DND-41 (cell line): ENCODE measurements around the gene STEAP3.

Source experiments
- ATAC-seq: fragments of 200-7000 bp; cut with Tn5 transposase; 3 replicates; pipeline ENCODE4 v1.9.1; 2021; ENCODE audit warnings: low read depth; ENCODE audit not compliant: insufficient read depth
- DNase-seq: peaks from one replicate; pipeline ENCODE4 v3.0.0-alpha.2; 2020
- H2AFZ ChIP-seq: 2 replicates; pipeline ENCODE4 v1.6.0; 2012; ENCODE audit warnings: low read depth, low read length
- H3K27ac ChIP-seq: 2 replicates; pipeline ENCODE4 v1.5.1; 2012; ENCODE audit warnings: low read length, inconsistent platforms
- H3K27me3 ChIP-seq: fragments of 200-600 bp; sonication (generic); 2 replicates; pipeline ENCODE4 v1.6.0; 2012; ENCODE audit warnings: low read length, mild to moderate bottlenecking, inconsistent platforms; ENCODE audit not compliant: insufficient read depth, poor library complexity
- H3K36me3 ChIP-seq: 2 replicates; pipeline ENCODE4 v1.5.1; 2012; ENCODE audit warnings: low read length, inconsistent platforms; ENCODE audit not compliant: insufficient read depth
- H3K4me1 ChIP-seq: 2 replicates; pipeline ENCODE4 v1.5.1; 2012; ENCODE audit warnings: mild to moderate bottlenecking, low read length; ENCODE audit not compliant: insufficient read depth
- H3K4me2 ChIP-seq: 2 replicates; pipeline ENCODE4 v1.6.0; 2012; ENCODE audit warnings: mild to moderate bottlenecking, moderate library complexity, low read length, inconsistent platforms; ENCODE audit not compliant: insufficient read depth
- H3K4me3 ChIP-seq, 2 experiments: fragments of 200-600 bp in 1 of 2; shearing (Covaris generic) in 1 of 2; 2 replicates each; pipeline ENCODE4 v1.5.1; 2012 to 2016; ENCODE audit warnings: inconsistent platforms in 2 of 2, low read length in 2 of 2, mild to moderate bottlenecking in 2 of 2, low read depth in 1 of 2, moderate library complexity in 1 of 2
- H3K79me2 ChIP-seq: 2 replicates; pipeline ENCODE4 v1.6.0; 2012; ENCODE audit warnings: low read length, inconsistent platforms; ENCODE audit not compliant: insufficient read depth
- H3K9ac ChIP-seq: 2 replicates; pipeline ENCODE4 v1.6.0; 2012; ENCODE audit warnings: low read depth, mild to moderate bottlenecking, inconsistent platforms, low read length, moderate library complexity
- H3K9me3 ChIP-seq: 2 replicates; pipeline ENCODE4 v1.5.1; 2012; ENCODE audit warnings: low read length, moderate library complexity, mild to moderate bottlenecking, inconsistent platforms; ENCODE audit not compliant: insufficient read depth, severe bottlenecking
- H4K20me1 ChIP-seq: 2 replicates; pipeline ENCODE4 v1.6.0; 2012; ENCODE audit warnings: low read length; ENCODE audit not compliant: insufficient read depth
- EZH2 ChIP-seq: IDR thresholded peaks from 3 replicates; pipeline ENCODE4 v1.6.1; 2012; ENCODE audit warnings: borderline replicate concordance, low read depth, mild to moderate bottlenecking, moderate library complexity, low read length, inconsistent platforms; ENCODE audit not compliant: severe bottlenecking
- TF ChIP-seq, protein P1 (sequence below): IDR thresholded peaks from 2 replicates; pipeline ENCODE4 v1.5.1; 2012; ENCODE audit warnings: borderline replicate concordance, low read length, moderate library complexity, mild to moderate bottlenecking; ENCODE audit not compliant: poor library complexity, severe bottlenecking; ENCODE audit errors: extremely low read depth

The STEAP3 gene

GRCh38 chr2:119181391-119181790 is 42.2 kb upstream of the STEAP3 start:
- H3K27me3 ChIP-seq: no peaks in the 10 kb centered on the region
- H3K4me3 ChIP-seq: no peak overlapping the region
- no peaks in the 10 kb centered on the region for H3K36me3 ChIP-seq
- H3K9me3 ChIP-seq: no peaks in the 10 kb centered on the region
- no peak for ATAC-seq
- H2AFZ ChIP-seq: no peak overlapping the region
- no peak overlapping the region for H3K9ac ChIP-seq
- no peaks in the 10 kb centered on the region for H3K4me1 ChIP-seq
- no peak for DNase-seq
- H3K79me2 ChIP-seq: no peaks in the 10 kb centered on the region
- H3K27ac ChIP-seq: no peak overlapping the region
- H4K20me1 ChIP-seq: peaks cover 3% of the 10 kb centered on the region; the same call in 1 of the 2 replicates
- TF ChIP-seq, protein P1, sequence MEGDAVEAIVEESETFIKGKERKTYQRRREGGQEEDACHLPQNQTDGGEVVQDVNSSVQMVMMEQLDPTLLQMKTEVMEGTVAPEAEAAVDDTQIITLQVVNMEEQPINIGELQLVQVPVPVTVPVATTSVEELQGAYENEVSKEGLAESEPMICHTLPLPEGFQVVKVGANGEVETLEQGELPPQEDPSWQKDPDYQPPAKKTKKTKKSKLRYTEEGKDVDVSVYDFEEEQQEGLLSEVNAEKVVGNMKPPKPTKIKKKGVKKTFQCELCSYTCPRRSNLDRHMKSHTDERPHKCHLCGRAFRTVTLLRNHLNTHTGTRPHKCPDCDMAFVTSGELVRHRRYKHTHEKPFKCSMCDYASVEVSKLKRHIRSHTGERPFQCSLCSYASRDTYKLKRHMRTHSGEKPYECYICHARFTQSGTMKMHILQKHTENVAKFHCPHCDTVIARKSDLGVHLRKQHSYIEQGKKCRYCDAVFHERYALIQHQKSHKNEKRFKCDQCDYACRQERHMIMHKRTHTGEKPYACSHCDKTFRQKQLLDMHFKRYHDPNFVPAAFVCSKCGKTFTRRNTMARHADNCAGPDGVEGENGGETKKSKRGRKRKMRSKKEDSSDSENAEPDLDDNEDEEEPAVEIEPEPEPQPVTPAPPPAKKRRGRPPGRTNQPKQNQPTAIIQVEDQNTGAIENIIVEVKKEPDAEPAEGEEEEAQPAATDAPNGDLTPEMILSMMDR: no peak
- TF ChIP-seq EZH2: no peak
- no peak overlapping the region for H3K4me2 ChIP-seq

DNA sequence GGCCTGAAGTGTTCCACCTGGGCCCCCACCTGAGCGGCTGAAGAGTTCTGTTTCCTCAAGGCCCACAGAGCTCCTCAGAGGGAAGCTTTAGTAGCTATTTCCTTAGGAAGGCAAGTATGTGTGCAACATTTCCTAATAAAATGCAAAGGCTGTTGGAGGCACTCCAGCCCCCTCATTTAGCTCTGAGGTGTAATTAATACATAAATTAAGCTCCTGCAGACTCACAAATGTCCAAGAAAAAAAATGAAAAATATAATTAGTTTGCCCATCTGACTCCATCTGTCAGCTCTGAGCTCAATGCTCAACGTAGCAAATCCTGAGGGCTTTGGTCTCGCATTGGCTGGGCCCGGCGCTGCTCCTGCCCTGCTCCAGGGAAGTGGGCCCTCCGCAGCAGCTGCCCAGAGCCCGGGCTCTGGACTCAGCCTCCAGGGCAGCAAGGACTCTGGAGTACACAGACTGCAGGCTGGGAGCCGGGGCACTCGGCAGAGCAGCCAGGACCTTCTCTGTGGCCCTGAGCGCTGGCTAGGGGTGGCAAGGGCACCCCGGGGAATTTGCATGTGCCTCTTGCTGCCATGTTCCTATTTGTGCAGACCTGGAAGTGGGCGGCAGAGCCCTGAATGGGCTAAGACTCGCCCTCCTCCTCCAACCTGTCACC is 41.7 kb upstream of the STEAP3 start:
- H3K9me3 ChIP-seq: no peaks in the 10 kb centered on the region
- TF ChIP-seq, protein P1: no peak
- TF ChIP-seq EZH2: no peak
- H4K20me1 ChIP-seq: peaks cover 3% of the 10 kb centered on the region; the same call in 1 of the 2 replicates
- H2AFZ ChIP-seq: no peak overlapping the region
- H3K4me1 ChIP-seq: no peaks in the 10 kb centered on the region
- no peak overlapping the region for H3K9ac ChIP-seq
- no peak overlapping the region for H3K4me3 ChIP-seq
- no peak overlapping the region for H3K27ac ChIP-seq
- H3K4me2 ChIP-seq: no peak overlapping the region
- ATAC-seq (no peak), DNase-seq (no peak)
- no peaks in the 10 kb centered on the region for H3K79me2 ChIP-seq
- H3K27me3 ChIP-seq: no peaks in the 10 kb centered on the region
- H3K36me3 ChIP-seq: no peaks in the 10 kb centered on the region

DNA sequence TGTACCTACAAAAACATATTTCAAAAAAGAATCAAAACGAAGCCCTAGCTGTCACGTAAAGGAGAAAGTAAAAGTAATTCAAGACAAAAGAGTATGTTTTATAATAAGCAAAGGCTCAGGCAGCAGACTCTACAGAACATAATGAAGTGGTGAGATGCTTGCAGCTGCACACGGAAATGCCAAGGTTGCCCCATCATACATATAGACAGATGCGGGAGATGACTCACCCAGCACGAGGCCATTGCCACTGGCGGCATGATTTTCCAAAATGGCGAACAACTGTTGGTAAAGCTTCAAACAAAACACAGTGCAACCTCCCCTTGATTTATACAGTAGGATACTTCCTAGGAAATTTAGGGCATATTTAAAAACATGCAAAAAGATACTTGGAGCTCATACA is 39.1 kb upstream of the STEAP3 start:
- TF ChIP-seq, protein P1: no peak
- TF ChIP-seq EZH2: no peak
- H3K4me1 ChIP-seq: no peaks in the 10 kb centered on the region
- H3K4me3 ChIP-seq: no peak overlapping the region
- H3K9me3 ChIP-seq: no peaks in the 10 kb centered on the region
- no peaks in the 10 kb centered on the region for H3K36me3 ChIP-seq
- no peak overlapping the region for H3K27ac ChIP-seq
- no peaks in the 10 kb centered on the region for H4K20me1 ChIP-seq
- no peak overlapping the region for H2AFZ ChIP-seq
- DNase-seq: no peak
- H3K4me2 ChIP-seq: no peak overlapping the region
- no peaks in the 10 kb centered on the region for H3K27me3 ChIP-seq
- no peak overlapping the region for H3K9ac ChIP-seq
- no peak for ATAC-seq
- H3K79me2 ChIP-seq: no peaks in the 10 kb centered on the region
